Measurements from ENCODE around the gene FNTB. TPM values are rescaled to one million over a fixed set of nuclear protein-coding genes. Genes with fewer than 3 reads are reported as not detected.

Gene FNTB
- total and polyA plus RNA-seq, 9 of the 15 experiments (the other 6 are each of a cell fraction or from before 2014, with no cell fraction given): 6.9 to 23.2 (median 12.2) TPM

DNA sequence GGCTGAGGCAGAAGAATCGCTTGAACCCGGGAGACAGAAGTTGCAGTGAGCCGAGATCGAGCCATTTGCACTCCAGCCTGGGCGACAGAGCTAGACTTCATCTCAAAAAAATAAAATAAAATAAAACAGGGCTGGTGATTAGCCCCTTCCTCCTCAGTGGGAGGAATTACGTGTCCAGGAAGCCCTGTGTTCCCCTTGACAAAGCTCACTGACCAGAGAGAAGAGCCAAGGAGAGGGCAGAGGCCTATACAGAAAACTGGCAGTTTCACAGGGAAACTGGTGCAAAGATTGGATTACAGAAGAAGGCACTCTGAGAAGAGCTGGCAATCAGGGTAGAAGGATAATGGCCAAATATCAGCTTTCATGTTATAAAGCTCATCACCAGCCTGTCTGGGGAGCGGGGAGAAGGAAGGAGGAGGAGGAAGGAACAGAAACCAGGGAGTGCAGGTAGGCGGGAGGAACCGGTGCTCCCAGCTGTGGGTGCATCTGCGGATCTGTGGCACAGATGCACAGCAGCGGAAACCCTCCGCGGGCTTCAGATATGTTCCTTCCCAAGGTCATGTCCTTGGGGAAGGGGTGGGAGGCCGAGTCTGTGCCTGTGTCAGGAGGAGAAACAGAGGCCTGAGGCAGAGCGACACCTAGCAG is 21.2 kb upstream of the FNTB start:
- H3K79me2 ChIP-seq (ENCODE audit: control insufficient read depth, insufficient read depth, low read length): no peaks in the 10 kb centered on the region
- H3K36me3 ChIP-seq (ENCODE audit: control insufficient read depth, insufficient read depth, low read length): no peaks in the 10 kb centered on the region
- ATAC-seq: no peak
- H3K27ac ChIP-seq (ENCODE audit: extremely low read depth, low read depth, low read length): no peak overlapping the region
- no peak for TF ChIP-seq ZNF174 (CRISPR knock-in tag; IDR thresholded peaks at IDR 0.05)
- no peak overlapping the region for H2AFZ ChIP-seq (ENCODE audit: low read depth, low read length)
- no TSS peak for BruUV-seq (replicated peaks)
- in situ Hi-C loops (cut with MboI) (no loop called here), intact Hi-C loops (cut with micrococcal nuclease) (no loop called here)
- H3K9me1 ChIP-seq (ENCODE audit: control insufficient read depth, insufficient read depth, low read length): peaks cover 5% of the 10 kb centered on the region
- peaks cover 6% of the 10 kb centered on the region for H4K20me1 ChIP-seq (replicated peaks; ENCODE audit: control insufficient read depth, insufficient read depth, low read length)
- POLR2A ChIA-PET: interaction anchor here (0.6 to 1.4 kb wide), 3 partner anchors 14 to 33 kb away, joined by 3 to 4 read pairs (median 3); no protein-coding TSS in a partner anchor
- 0 out of 5 replicates have a peak, but pooled peaks cover 0 to 5% of the 10 kb centered on the region in 2 experiments for H3K27me3 ChIP-seq (ENCODE audit: control insufficient read depth in 2 of 2, insufficient read depth in 2 of 2, low read length in 2 of 2)
- WGBS (ENCODE audit: insufficient coverage, low coverage, missing lambda C conversion rate): 47% methylated on average over 9 of the region's 15 CpGs
- no peak for DNase-seq (ENCODE audit: extremely low read depth in 1 of 4, low spot score in 3 of 4)
- H3K4me2 ChIP-seq (ENCODE audit: insufficient read depth, low read length): no peak overlapping the region
- H3K9ac ChIP-seq (ENCODE audit: insufficient read depth in 1 of 2, low read depth in 2 of 2, low read length in 2 of 2): no peak overlapping the region
- CTCF ChIA-PET (ENCODE audit: low intra/inter-chr PET ratio): no interaction called here
- no peaks in the 10 kb centered on the region; a peak in 1 of 5 replicates for H3K4me1 ChIP-seq (replicated peaks in 1 of 2; ENCODE audit: control insufficient read depth in 2 of 2, insufficient read depth in 2 of 2, low read length in 2 of 2)
- FAIRE-seq: no peak
- H3K9me3 ChIP-seq (replicated peaks; ENCODE audit: control insufficient read depth, insufficient read depth, low read depth, low read length): no peaks in the 10 kb centered on the region
- H3K4me3 ChIP-seq: no peak overlapping the region

DNA sequence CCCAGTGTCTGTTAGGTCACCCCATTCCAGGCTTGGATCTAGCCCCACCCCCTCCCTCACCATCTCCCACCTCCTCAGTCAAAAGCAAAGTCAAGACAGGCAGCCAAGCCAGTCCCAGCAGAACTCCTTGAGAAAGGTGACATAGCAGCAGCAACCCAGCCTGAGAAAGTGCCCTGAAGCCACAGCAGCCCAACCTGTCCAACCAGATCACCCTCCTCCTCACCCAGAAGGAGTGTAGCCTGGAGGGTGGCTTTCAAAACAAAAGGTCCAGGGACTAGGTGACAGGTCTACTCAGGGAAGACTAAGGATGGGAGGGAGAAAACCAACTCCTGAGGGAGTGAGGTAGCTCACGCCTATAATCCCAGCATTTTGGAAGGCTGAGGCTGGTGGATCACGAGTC is 19.7 kb upstream of the FNTB start:
- no TSS peak for BruUV-seq (replicated peaks)
- intact Hi-C loops (cut with micrococcal nuclease) (no loop called here), in situ Hi-C loops (cut with MboI) (no loop called here)
- 40% methylated on average over 2 of the region's 2 CpGs for WGBS (ENCODE audit: insufficient coverage, low coverage, missing lambda C conversion rate)
- Histone ChIP-seq H3K4me2 (ENCODE audit: insufficient read depth, low read length) (no peak overlapping the region), H3K27me3 (ENCODE audit: control insufficient read depth in 2 of 2, insufficient read depth in 2 of 2, low read length in 2 of 2) (peaks cover 0 to 16% of the 10 kb centered on the region in 2 experiments; a peak in 2 of 5 replicates), H3K79me2 (ENCODE audit: control insufficient read depth, insufficient read depth, low read length) (no peaks in the 10 kb centered on the region), H4K20me1 (replicated peaks; ENCODE audit: control insufficient read depth, insufficient read depth, low read length) (no peaks in the 10 kb centered on the region; the same call in 1 of the 2 replicates), H3K36me3 (ENCODE audit: control insufficient read depth, insufficient read depth, low read length) (no peaks in the 10 kb centered on the region), H2AFZ (ENCODE audit: low read depth, low read length) (no peak overlapping the region), H3K4me1 (replicated peaks in 1 of 2; ENCODE audit: control insufficient read depth in 2 of 2, insufficient read depth in 2 of 2, low read length in 2 of 2) (peaks cover 0 to 6% of the 10 kb centered on the region in 2 experiments; a peak in 2 of 5 replicates), H3K4me3 (no peak overlapping the region), H3K9me3 (replicated peaks; ENCODE audit: control insufficient read depth, insufficient read depth, low read depth, low read length) (no peaks in the 10 kb centered on the region), H3K9ac (ENCODE audit: insufficient read depth in 1 of 2, low read depth in 2 of 2, low read length in 2 of 2) (no peak overlapping the region), H3K9me1 (ENCODE audit: control insufficient read depth, insufficient read depth, low read length) (no peaks in the 10 kb centered on the region), H3K27ac (ENCODE audit: extremely low read depth, low read depth, low read length) (no peak overlapping the region)
- DNase-seq (ENCODE audit: extremely low read depth in 1 of 4, low spot score in 3 of 4) (no peak), FAIRE-seq (no peak), ATAC-seq (no peak)
- ChIA-PET POLR2A (interaction anchor here (0.6 kb wide), 1 partner anchor 109 kb away, joined by 3 read pairs; no protein-coding TSS in a partner anchor), CTCF (ENCODE audit: low intra/inter-chr PET ratio) (no interaction called here)
- no peak for TF ChIP-seq CHD2 (IDR thresholded peaks at IDR 0.05; ENCODE audit: low read depth, low read length)
- TF ChIP-seq, protein P1, sequence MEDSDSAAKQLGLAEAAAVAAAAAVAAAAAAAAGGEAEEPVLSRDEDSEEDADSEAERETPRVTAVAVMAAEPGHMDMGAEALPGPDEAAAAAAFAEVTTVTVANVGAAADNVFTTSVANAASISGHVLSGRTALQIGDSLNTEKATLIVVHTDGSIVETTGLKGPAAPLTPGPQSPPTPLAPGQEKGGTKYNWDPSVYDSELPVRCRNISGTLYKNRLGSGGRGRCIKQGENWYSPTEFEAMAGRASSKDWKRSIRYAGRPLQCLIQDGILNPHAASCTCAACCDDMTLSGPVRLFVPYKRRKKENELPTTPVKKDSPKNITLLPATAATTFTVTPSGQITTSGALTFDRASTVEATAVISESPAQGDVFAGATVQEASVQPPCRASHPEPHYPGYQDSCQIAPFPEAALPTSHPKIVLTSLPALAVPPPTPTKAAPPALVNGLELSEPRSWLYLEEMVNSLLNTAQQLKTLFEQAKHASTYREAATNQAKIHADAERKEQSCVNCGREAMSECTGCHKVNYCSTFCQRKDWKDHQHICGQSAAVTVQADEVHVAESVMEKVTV (CRISPR knock-in tag; IDR thresholded peaks at IDR 0.05): no peak
- TF ChIP-seq, protein P2, sequence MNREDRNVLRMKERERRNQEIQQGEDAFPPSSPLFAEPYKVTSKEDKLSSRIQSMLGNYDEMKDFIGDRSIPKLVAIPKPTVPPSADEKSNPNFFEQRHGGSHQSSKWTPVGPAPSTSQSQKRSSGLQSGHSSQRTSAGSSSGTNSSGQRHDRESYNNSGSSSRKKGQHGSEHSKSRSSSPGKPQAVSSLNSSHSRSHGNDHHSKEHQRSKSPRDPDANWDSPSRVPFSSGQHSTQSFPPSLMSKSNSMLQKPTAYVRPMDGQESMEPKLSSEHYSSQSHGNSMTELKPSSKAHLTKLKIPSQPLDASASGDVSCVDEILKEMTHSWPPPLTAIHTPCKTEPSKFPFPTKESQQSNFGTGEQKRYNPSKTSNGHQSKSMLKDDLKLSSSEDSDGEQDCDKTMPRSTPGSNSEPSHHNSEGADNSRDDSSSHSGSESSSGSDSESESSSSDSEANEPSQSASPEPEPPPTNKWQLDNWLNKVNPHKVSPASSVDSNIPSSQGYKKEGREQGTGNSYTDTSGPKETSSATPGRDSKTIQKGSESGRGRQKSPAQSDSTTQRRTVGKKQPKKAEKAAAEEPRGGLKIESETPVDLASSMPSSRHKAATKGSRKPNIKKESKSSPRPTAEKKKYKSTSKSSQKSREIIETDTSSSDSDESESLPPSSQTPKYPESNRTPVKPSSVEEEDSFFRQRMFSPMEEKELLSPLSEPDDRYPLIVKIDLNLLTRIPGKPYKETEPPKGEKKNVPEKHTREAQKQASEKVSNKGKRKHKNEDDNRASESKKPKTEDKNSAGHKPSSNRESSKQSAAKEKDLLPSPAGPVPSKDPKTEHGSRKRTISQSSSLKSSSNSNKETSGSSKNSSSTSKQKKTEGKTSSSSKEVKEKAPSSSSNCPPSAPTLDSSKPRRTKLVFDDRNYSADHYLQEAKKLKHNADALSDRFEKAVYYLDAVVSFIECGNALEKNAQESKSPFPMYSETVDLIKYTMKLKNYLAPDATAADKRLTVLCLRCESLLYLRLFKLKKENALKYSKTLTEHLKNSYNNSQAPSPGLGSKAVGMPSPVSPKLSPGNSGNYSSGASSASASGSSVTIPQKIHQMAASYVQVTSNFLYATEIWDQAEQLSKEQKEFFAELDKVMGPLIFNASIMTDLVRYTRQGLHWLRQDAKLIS (CRISPR knock-in tag; IDR thresholded peaks at IDR 0.05): no peak
- TF ChIP-seq ZBTB17 (CRISPR knock-in tag; IDR thresholded peaks at IDR 0.05): no peak
- TF ChIP-seq HDAC3 (IDR thresholded peaks at IDR 0.05; ENCODE audit: borderline replicate concordance, partially characterized antibody): no peak
- TF ChIP-seq CBX8 (IDR thresholded peaks at IDR 0.05; ENCODE audit: borderline replicate concordance, extremely low read depth, low read depth, low read length, poor library complexity, severe bottlenecking): no peak
- TF ChIP-seq ZC3H4 (CRISPR knock-in tag; IDR thresholded peaks at IDR 0.05; ENCODE audit: borderline replicate concordance): no peak

Measured in K562 (cell line).